ENCODE data around the gene ST6GALNAC2. TPM values are rescaled to one million over a fixed set of nuclear protein-coding genes. Genes with fewer than 3 reads are reported as not detected.
A peak's percentile ranks its signal among the peaks of the same experiment; 100 is the strongest.

ST6GALNAC2 gene
- total and polyA plus RNA-seq, 10 of the 15 experiments (the other 5 are each of a cell fraction or from before 2014, with no cell fraction given) = 0.08 to 0.41 (median 0.23) TPM; not detected in 6

DNA sequence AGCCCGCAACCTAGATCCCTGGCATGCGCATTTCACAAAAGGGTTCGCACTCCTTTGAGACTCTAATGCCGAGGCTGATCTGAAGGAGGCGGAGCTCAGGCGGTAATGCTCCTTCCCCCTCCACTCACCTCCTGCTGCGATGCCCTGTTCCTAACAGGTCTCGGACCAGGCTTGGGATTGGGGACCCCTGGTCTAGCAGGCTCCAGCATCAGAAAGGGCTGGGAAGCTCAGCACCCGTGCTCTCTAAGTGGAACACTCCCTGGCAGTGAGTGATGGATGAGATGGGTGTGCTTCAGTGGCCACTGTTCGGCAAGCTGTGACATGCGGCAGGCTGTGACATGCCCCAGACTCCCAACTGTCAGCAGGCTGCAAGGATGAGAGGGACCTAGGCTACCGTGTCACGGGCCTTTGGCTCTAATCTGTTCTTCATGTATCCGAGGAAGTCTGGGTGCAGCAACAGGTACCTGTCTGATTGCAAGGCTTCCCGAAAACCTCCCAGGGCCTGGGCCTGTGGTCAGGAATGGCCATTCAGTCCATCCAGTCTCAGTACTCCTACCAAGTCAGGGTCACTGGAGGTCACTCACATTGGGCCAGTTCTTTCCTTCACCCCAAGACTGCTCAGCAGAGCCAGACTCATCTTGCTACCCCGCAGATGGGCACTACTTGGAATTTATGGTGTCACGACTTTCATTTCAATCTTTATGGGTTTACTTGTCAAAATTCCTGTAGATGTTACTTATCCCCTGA is 1.3 kb upstream of the ST6GALNAC2 start:
- H3K27ac ChIP-seq (ENCODE audit: control insufficient read depth, insufficient read depth) = no peak overlapping the region
- intact Hi-C loops (cut with micrococcal nuclease; ENCODE audit: unreplicated experiment) (no loop called here), in situ Hi-C loops (cut with MboI) (no loop called here)
- H3K79me2 ChIP-seq (ENCODE audit: control insufficient read depth, insufficient read depth, low read length) = no peaks in the 10 kb centered on the region
- ATAC-seq = no peak
- H3K4me2 ChIP-seq (ENCODE audit: control insufficient read depth, insufficient read depth) = no peak overlapping the region
- H3K4me3 ChIP-seq = no peak overlapping the region
- SMC1A ChIA-PET (ENCODE audit: uncharacterized antibody, unreplicated experiment) = no interaction called here
- no peak overlapping the region for H3K9ac ChIP-seq (ENCODE audit: control insufficient read depth, insufficient read depth, low read length)
- 47% methylated on average over 17 of the region's 17 CpGs for WGBS (ENCODE audit: insufficient coverage, insufficient replicate concordance, low lambda C conversion rate, missing lambda C conversion rate)
- RAD21 ChIA-PET (ENCODE audit: unreplicated experiment) = interaction anchor here (1.3 kb wide), 1 partner anchor 37 kb away, joined by 7 read pairs; no protein-coding TSS in a partner anchor
- POLR2A ChIA-PET = no interaction called here
- H4K20me1 ChIP-seq (ENCODE audit: control insufficient read depth, insufficient read depth) = no peaks in the 10 kb centered on the region
- CTCF ChIA-PET = interaction anchor here (1.4 kb wide), 1 partner anchor 58 kb away, joined by 3 read pairs; no protein-coding TSS in a partner anchor
- no peak for DNase-seq (ENCODE audit: low read depth, low spot score)
- no peak overlapping the region for H2AFZ ChIP-seq (ENCODE audit: control insufficient read depth, low read depth, low read length)
- no TSS peak for BruUV-seq (replicated peaks)
- no peak for FAIRE-seq
- peaks cover 3 to 9% of the 10 kb centered on the region in 2 experiments; a peak in 3 of 4 replicates for H3K27me3 ChIP-seq (replicated peaks in 1 of 2; ENCODE audit: control insufficient read depth in 2 of 2, insufficient read depth in 2 of 2, low read length in 1 of 2)
- no peaks in the 10 kb centered on the region for H3K4me1 ChIP-seq (ENCODE audit: control insufficient read depth, insufficient read depth, low read length)
- H3K36me3 ChIP-seq (ENCODE audit: control insufficient read depth in 2 of 2, insufficient read depth in 2 of 2, low read length in 1 of 2) = no peaks in the 10 kb centered on the region
- TF ChIP-seq YY1 (IDR thresholded peaks at IDR 0.05; ENCODE audit: low read depth, low read length) (no peak), JUNB (IDR thresholded peaks at IDR 0.05) (no peak), RB1 (IDR thresholded peaks at IDR 0.05; ENCODE audit: borderline replicate concordance) (no peak)
- no peaks in the 10 kb centered on the region for H3K9me3 ChIP-seq (replicated peaks; ENCODE audit: control insufficient read depth, insufficient read depth, low read length)

DNA sequence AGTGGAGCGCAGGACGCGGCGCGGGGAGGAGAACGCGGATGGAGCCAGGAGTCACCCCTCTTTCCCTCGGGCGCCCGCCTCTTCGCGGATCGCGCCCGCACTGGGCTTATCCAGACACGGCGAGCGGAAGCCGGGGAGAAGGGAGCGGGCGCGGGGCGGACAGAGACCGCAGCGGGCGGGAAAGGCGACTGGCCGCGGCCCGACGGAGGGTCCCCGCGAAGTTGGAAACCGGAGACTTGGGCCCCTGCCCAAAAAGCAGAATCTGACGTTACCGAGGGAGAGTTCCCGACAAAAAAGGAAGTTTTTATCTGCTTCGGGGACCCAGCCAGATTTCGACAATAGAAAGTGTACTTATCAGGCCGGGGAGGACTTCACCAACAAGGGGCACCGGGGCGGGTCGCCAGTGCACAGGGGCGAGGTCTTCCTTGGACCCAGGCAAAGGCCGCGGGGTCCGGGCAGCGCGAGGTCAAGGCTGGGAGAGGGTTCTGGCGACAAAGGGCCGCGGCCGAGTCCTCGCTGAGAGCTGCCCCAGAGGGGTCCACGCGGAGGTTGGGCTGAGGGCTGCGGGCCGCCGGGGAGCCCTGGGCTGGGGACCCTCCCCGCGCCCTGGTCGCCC is 519 bp downstream of the ST6GALNAC2 start:
- in situ Hi-C loops (cut with MboI) (no loop called here), intact Hi-C loops (cut with micrococcal nuclease; ENCODE audit: unreplicated experiment) (no loop called here)
- Histone ChIP-seq H3K79me2 (ENCODE audit: control insufficient read depth, insufficient read depth, low read length) (no peaks in the 10 kb centered on the region), H3K27me3 (replicated peaks in 1 of 2; ENCODE audit: control insufficient read depth in 2 of 2, insufficient read depth in 2 of 2, low read length in 1 of 2) (peaks cover 3 to 9% of the 10 kb centered on the region in 2 experiments; a peak in 3 of 4 replicates), H3K9me3 (replicated peaks; ENCODE audit: control insufficient read depth, insufficient read depth, low read length) (no peaks in the 10 kb centered on the region), H3K4me3 (peak overlapping the region; percentile 63; the same call in 1 of the 2 replicates), H3K9ac (ENCODE audit: control insufficient read depth, insufficient read depth, low read length) (no peak overlapping the region), H2AFZ (ENCODE audit: control insufficient read depth, low read depth, low read length) (peak overlapping the region; percentile 18; the same call in 1 of the 2 replicates), H4K20me1 (ENCODE audit: control insufficient read depth, insufficient read depth) (no peaks in the 10 kb centered on the region), H3K4me2 (ENCODE audit: control insufficient read depth, insufficient read depth) (peak overlapping the region; percentile 78), H3K4me1 (ENCODE audit: control insufficient read depth, insufficient read depth, low read length) (peaks cover 13% of the 10 kb centered on the region), H3K36me3 (ENCODE audit: control insufficient read depth in 2 of 2, insufficient read depth in 2 of 2, low read length in 1 of 2) (no peaks in the 10 kb centered on the region), H3K27ac (ENCODE audit: control insufficient read depth, insufficient read depth) (no peak overlapping the region)
- POLR2A ChIA-PET = interaction anchor here (1.0 kb wide), 1 partner anchor 14 kb away, joined by 3 read pairs; no protein-coding TSS in a partner anchor
- BruUV-seq (replicated peaks) = no TSS peak
- ATAC-seq (peak; percentile 13), FAIRE-seq (no peak), DNase-seq (ENCODE audit: low read depth, low spot score) (no peak)
- RAD21 ChIA-PET (ENCODE audit: unreplicated experiment) = interaction anchor here (1.0 kb wide), 1 partner anchor 39 kb away, joined by 3 read pairs; no protein-coding TSS in a partner anchor
- TF ChIP-seq SUZ12 (IDR thresholded peaks at IDR 0.05; ENCODE audit: unreplicated experiment) = peak; percentile 58
- TF ChIP-seq IKZF1 (conservative IDR thresholded peaks at IDR 0.05) = peak; percentile 20; the same call in 1 of the 2 replicates
- no peak for TF ChIP-seq SIX5 (IDR thresholded peaks at IDR 0.05; ENCODE audit: low read depth, low read length, severe bottlenecking)
- no peak for TF ChIP-seq NFXL1 (IDR thresholded peaks at IDR 0.05; ENCODE audit: borderline replicate concordance)
- TF ChIP-seq, protein P1, sequence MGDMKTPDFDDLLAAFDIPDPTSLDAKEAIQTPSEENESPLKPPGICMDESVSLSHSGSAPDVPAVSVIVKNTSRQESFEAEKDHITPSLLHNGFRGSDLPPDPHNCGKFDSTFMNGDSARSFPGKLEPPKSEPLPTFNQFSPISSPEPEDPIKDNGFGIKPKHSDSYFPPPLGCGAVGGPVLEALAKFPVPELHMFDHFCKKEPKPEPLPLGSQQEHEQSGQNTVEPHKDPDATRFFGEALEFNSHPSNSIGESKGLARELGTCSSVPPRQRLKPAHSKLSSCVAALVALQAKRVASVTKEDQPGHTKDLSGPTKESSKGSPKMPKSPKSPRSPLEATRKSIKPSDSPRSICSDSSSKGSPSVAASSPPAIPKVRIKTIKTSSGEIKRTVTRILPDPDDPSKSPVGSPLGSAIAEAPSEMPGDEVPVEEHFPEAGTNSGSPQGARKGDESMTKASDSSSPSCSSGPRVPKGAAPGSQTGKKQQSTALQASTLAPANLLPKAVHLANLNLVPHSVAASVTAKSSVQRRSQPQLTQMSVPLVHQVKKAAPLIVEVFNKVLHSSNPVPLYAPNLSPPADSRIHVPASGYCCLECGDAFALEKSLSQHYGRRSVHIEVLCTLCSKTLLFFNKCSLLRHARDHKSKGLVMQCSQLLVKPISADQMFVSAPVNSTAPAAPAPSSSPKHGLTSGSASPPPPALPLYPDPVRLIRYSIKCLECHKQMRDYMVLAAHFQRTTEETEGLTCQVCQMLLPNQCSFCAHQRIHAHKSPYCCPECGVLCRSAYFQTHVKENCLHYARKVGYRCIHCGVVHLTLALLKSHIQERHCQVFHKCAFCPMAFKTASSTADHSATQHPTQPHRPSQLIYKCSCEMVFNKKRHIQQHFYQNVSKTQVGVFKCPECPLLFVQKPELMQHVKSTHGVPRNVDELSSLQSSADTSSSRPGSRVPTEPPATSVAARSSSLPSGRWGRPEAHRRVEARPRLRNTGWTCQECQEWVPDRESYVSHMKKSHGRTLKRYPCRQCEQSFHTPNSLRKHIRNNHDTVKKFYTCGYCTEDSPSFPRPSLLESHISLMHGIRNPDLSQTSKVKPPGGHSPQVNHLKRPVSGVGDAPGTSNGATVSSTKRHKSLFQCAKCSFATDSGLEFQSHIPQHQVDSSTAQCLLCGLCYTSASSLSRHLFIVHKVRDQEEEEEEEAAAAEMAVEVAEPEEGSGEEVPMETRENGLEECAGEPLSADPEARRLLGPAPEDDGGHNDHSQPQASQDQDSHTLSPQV (IDR thresholded peaks at IDR 0.05) = no peak
- TF ChIP-seq, protein P2, sequence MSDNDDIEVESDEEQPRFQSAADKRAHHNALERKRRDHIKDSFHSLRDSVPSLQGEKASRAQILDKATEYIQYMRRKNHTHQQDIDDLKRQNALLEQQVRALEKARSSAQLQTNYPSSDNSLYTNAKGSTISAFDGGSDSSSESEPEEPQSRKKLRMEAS (IDR thresholded peaks at IDR 0.05; ENCODE audit: low read depth, low read length) = no peak
- TF ChIP-seq EED (IDR thresholded peaks at IDR 0.05; ENCODE audit: low read depth) = 0 out of 2 replicates have a peak, but pooled peaks have one; percentile 4
- CTCF ChIA-PET = interaction anchor here (0.7 to 2.5 kb wide), 4 partner anchors 18 to 57 kb away, joined by 3 to 10 read pairs (median 4); no protein-coding TSS in a partner anchor
- SMC1A ChIA-PET (ENCODE audit: uncharacterized antibody, unreplicated experiment) = interaction anchor here (0.7 to 1.3 kb wide), 2 partner anchors 25 to 27 kb away, joined by 4 to 7 read pairs; no protein-coding TSS in a partner anchor
- WGBS (ENCODE audit: insufficient coverage, insufficient replicate concordance, low lambda C conversion rate, missing lambda C conversion rate) = 16% methylated on average over 52 of the region's 62 CpGs

Data from GM12878 (cell line).